Ureter (tissue), 1 donor: ENCODE results near the gene CPNE4. TPM values are rescaled to one million over a fixed set of nuclear protein-coding genes. Genes with fewer than 3 reads are reported as not detected.

Experiments used
- DNase-seq: peaks from one replicate; pipeline ENCODE4 v3.0.0-alpha.2; 2020; ENCODE audit warnings: low spot score
- total RNA-seq: library from RNA; stranded (reverse); gene quantifications from one replicate; pipeline ENCODE4 v1.2.4, GENCODE V29; 2023
- donor health status: DM: yes; HTN: yes; CAD: no.

The CPNE4 gene
- total RNA-seq, 1 donor from 2014 or later: 1.9 TPM

DNA sequence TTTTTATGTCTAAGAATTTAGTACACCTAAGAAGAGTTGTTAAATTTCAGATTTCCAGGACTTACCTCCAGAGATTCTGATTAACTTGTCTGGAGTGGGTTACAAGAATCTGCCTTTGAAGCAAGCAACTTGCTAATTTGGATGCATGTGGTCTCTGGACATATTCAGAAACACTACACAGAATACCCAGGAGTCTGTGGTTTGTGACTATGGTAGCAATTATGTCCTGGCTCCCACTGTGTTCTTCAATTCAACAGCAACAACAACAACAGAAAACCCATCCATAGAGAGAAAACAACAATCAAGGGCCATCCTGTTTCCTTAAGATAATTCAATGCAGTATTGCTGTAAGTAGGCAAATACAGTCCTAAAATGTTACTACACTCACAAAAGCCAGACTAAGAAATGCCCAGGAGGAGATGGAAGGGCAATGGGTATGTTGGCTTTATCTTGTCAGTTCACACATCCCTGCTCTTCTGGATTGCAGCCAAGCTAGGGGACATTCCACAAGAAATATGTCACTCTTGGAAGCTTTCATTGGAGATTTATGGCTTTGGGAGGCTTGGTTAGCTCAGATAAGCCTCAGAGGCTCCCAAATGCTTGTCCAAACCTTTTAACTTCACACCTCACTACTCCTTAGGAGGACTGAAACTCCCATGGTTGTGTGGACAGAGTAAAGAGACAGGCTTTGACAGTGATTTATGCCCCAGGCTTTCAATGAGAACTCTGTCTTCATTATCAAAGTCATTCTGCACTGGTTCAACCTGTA lies 432.6 kb downstream of the CPNE4 start:
- DNase-seq: no peak

GRCh38 chr3:131597816-131598215 lies 437.0 kb downstream of the CPNE4 start:
- DNase-seq: no peak

- DNase-seq: no peak
Observed at GRCh38 chr3:131596884-131597283, 437.9 kb downstream of the CPNE4 start.

DNA sequence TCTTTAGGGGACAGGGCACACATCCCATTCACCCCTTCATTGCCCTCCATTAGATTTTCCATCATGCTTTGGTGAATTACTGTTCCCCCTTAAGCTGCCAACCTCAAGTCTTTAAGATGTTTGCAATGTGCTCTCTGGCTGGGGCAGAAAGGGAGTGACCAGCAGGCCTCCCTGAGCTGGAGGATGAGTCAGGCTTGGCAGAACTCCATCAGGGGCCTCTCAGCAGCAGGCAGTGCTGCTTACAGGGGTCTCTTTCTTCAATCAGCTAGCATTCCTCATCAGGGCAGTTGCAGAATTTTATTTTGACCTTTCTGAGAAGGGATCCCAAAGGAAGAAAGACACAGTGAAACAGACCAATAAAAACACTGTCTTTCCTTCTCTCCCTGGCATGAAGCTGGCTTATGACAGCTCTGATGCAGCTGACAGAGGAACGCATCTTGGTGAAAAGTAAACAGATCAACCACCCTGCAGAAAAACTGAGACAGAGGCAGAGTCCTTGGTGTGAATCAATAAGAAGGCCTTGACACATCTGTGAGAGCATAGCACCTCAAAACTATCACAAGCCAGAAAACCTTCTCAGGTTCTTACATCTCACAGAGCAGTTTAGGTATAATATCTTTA lies 443.3 kb downstream of the CPNE4 start:
- no peak for DNase-seq

DNA sequence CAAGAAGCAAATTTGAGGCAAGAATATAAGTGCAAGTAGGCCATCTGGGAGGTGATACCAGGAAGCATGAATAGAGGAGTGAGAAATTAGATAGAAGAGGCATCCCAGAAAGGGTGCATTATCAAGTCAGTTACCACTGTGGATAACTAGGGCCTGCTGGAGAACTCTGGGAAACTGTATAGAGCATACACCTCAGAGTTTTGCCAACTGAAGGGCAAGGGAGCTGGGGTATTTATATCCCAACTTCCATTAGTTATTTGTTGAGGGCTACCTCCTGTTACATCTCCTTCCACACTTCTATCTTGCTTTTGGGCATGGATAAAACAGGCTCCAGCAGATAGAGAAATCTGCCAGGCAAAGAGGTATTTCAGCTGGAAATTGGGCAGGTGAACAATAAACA lies 448.5 kb downstream of the CPNE4 start:
- no peak for DNase-seq

- DNase-seq: no peak
Observed at GRCh38 chr3:131582438-131582837, 452.4 kb downstream of the CPNE4 start.

GRCh38 chr3:131568460-131568859 lies 466.4 kb downstream of the CPNE4 start:
- DNase-seq: no peak

DNA sequence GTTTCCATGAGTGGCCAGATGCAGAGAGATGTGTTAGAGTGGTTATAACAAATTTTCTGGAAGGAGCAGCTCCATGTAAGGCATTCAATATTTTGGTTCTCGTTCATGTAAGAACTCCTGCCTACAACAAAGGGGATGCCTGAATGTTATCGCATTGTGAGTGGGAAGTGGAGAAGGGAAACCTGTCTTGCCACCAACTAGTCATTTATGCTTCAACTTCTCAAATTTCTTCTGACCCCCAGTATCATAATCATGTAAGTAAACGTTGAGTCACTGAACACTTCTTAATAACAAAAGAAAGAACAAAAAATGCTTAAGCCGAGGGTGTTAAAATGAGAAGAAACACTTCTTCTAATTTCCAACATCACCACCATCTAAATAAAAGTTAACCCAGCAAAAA lies 470.0 kb downstream of the CPNE4 start:
- no peak for DNase-seq

- DNase-seq: no peak
Observed at GRCh38 chr3:131561511-131561910, 473.3 kb downstream of the CPNE4 start.

DNA sequence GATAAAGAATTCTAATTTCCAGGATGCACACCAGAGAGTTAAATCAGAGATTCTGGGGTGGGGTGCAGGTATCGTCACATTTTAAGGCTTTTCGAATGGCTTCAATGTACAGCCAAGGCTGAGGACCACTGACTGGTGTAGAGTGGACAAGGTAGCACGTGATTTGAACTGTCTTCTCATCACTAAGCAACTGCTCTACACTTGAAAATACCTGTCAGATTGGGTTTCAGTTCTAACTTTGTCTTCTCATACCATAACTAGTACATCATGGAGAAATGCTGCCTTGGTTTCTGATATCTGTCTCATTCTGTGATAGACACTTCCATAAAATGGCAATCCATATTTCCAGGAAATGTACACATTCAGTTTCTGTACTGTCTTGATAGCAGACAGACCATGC lies 474.0 kb downstream of the CPNE4 start:
- no peak for DNase-seq

- DNase-seq: no peak
Observed at GRCh38 chr3:131555456-131555855, 479.4 kb downstream of the CPNE4 start.

DNA sequence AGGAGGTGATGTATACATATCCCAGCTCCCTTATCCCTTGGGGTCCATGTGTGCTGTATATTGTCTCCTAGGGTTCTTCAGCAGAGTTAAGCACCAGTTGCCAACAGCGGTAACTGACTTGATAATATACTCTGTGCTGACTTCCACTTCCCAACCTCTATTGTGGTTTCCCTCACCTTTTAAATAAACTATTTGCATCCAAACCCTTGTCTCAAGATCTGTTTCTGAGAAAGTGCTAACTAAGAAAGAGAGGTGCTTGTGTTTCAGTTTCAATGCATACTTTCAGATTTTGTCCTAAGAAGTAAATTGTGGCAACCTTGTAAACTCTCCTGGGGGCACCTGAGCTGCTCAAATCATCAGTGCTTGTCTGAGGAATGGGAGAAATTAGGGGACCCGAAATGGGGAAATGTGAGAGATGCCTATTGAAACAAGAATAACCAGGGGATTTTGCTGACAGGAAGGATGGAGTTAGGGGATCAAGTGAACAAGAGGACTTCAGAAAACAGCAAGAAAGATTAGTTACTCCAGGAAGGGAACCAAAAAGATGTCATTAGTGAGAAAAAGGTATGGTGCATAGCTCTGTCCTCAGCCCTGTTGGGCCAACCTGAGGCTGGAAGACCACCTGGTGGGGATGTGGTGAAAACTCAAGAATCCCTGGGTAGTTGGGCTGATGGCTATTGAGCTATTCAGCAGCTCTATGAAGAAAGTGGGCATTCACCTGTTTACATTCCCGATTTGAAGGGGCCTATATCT lies 481.1 kb downstream of the CPNE4 start:
- no peak for DNase-seq

DNA sequence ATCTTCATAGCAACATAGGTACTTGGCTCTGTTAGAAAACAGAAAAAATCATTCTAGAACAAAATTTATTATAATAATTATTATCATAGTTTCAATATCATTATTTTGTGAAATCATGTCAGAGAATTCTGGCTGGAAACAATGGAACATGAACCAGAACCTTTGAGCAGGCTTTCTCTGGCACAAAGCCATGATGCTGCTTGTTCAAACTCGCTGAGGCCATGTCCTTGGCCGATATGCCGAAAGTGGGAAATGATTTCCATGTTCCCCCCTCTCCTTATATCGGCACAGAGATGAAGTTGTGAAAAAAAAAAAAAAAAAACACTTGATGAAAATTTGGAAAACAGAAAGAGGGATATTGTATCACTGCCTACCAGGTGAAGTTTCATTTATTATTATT lies 483.1 kb downstream of the CPNE4 start:
- peak; percentile 44 for DNase-seq

- no peak for DNase-seq
Observed at GRCh38 chr3:131550562-131551465, 484.0 kb downstream of the CPNE4 start.

DNA sequence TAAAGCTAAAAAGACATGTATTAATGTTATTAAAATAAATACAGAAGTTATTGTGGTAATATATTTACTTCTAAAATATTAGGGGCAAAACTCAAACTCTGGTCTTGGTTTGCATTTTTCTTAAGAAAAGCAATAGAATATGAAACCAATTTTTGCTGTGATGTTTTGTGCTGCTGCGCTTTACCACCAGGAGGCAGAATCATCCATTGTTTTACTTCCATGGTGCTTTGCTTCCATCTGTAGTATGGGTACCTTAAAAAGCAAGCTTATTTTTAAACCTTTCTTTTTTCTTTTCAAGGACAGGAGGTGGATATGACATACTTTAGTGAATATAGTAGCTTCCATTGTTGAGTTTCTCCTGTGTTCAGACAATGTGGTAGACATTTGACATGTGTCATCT lies 485.5 kb downstream of the CPNE4 start:
- no peak for DNase-seq

GRCh38 chr3:131547585-131547984 lies 487.2 kb downstream of the CPNE4 start:
- no peak for DNase-seq

GRCh38 chr3:131546441-131546840 lies 488.4 kb downstream of the CPNE4 start:
- no peak for DNase-seq

GRCh38 chr3:131544557-131544956 lies 490.3 kb downstream of the CPNE4 start:
- no peak for DNase-seq

GRCh38 chr3:131543714-131544113 lies 491.1 kb downstream of the CPNE4 start:
- peak; percentile 66 for DNase-seq

DNA sequence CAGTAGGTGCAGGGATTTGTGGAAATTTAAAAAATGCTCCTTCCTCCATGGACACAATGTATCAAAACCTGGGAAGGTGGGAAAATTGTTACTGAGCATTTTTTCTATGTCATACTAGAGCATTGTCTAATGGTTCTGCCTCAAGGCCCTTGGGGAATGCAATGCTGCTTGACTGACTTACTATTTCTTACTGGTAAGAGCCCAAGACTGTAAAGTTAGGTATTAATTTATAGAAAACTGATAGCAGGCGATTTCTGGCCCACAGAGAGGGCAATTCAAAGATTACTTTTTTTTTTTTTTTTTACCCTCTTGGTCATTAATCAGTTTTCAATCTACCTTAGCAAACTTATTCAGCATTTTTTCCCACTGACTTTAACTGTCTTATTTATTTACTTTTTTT lies 493.5 kb downstream of the CPNE4 start:
- DNase-seq: no peak

DNA sequence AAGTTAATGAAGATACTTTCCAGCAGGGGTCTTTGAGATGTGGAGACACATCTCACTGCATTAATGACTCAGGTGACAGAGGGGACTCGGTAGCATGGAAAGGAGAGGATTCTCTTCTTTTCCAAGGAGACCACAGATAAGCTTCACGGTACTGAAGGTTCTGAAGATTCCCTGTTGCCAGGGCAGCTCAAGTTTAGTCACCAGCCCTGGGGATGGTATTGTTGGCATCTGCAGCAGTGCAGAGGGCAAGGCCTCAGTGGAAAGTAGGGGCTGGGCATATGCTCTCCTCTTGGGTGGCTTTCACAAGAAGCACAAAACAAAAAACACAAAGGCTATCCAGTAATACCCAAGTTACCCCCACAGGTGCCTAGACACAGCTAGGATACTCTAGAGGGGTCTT lies 494.0 kb downstream of the CPNE4 start:
- DNase-seq: no peak

DNA sequence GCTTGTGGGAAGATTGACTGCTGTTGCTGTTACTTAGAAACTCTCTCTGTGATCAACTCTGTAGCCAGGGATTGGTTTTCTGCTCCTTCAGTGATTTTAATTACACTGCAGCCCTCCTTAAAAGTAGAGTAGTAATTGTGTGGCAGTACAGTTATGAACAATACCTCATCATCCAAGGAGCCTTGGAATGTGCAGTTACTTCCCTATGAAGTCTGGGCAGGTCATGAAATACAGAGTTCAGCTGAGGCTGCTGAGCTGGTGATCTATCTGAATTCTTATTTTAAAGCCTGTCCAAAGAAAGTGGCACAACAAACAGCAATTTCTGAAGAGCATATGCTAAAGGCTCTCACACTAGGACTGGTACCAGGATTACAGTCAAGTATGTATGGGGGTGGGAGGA lies 494.7 kb downstream of the CPNE4 start:
- no peak for DNase-seq
